T-cell (primary cell): ENCODE measurements around the gene CYSLTR2. TPM values are rescaled to one million over a fixed set of nuclear protein-coding genes. Genes with fewer than 3 reads are reported as not detected.
"Not testable (repeated sequence)": the region's sequence is repeated elsewhere in the genome, so short reads cannot be mapped to it uniquely, and the experiment has no call there.

Experiments
- ATAC-seq, 4 experiments: fragments of 200-7000 bp in 3 of 4; fragments of 150-1000 bp in 1 of 4; cut with Tn5 transposase; replicated peaks in 1 of 4; 1 replicate in 3 of 4; 2 replicates in 1 of 4; pipeline ENCODE4 v1.10.0; 2021; ENCODE audit warnings: moderate library complexity in 3 of 4, mild to moderate bottlenecking in 2 of 4, moderate number of reproducible peaks in 1 of 4
- CTCF ChIA-PET, 2 donors: fragments of 300-600 bp; sonication (Branson Sonifier 250); formaldehyde crosslinking; loops; one replicate each; lab custom pipeline; 2022; ENCODE audit warnings: antibody characterized with exemption in 2 of 2; lab: Charles Lee
- POLR2A ChIA-PET, 2 donors: fragments of 300-600 bp; sonication (Branson Sonifier 250); formaldehyde crosslinking; loops; one replicate each; lab custom pipeline; 2022; ENCODE audit warnings: antibody characterized with exemption in 2 of 2; lab: Charles Lee
- DNase-seq, 35 experiments: peaks; one replicate each; pipeline versions ENCODE4 v3.0.0 to v3.0.0-alpha.2; 2013 to 2023
- H3K27ac ChIP-seq: one replicate; pipeline ENCODE4 v1.5.1; 2013; ENCODE audit warnings: low read length
- H3K27me3 ChIP-seq, 2 experiments: replicated peaks in 1 of 2; 1 replicate in 1 of 2; 2 replicates in 1 of 2; pipeline versions ENCODE4 v1.6.1 to v1.7.0; 2013; ENCODE audit warnings: low read length in 1 of 2, mixed read lengths in 1 of 2; ENCODE audit not compliant: control insufficient read depth in 2 of 2, insufficient read depth in 2 of 2; ENCODE audit errors: extremely low read depth in 1 of 2
- H3K36me3 ChIP-seq, 2 donors: 1 replicate in 1 of 2; 2 replicates in 1 of 2; pipeline versions ENCODE4 v1.6.1 to v1.7.0; 2013; ENCODE audit warnings: low read length in 1 of 2; ENCODE audit not compliant: control insufficient read depth in 2 of 2, insufficient read depth in 1 of 2; ENCODE audit errors: extremely low read depth in 1 of 2
- H3K4me1 ChIP-seq, 2 experiments: 1 replicate in 1 of 2; 2 replicates in 1 of 2; pipeline versions ENCODE4 v1.6.1 to v1.7.0; 2013; ENCODE audit warnings: low read length in 2 of 2, mixed read lengths in 1 of 2; ENCODE audit not compliant: insufficient read depth in 2 of 2, control insufficient read depth in 1 of 2; ENCODE audit errors: extremely low read depth in 1 of 2
- H3K4me3 ChIP-seq, 2 donors: 1 replicate in 1 of 2; 2 replicates in 1 of 2; pipeline versions ENCODE4 v1.5.1 to v1.7.0; 2013; ENCODE audit warnings: mild to moderate bottlenecking in 2 of 2, low read length in 1 of 2, moderate library complexity in 1 of 2; ENCODE audit not compliant: control insufficient read depth in 1 of 2; ENCODE audit errors: extremely low read depth in 1 of 2
- H3K9me3 ChIP-seq: 2 replicates; pipeline ENCODE4 v1.7.0; 2013
- H3K27ac Mint-ChIP-seq, 2 donors: one replicate each; pipeline ENCODE4 v1.8.0; 2020 to 2021; ENCODE audit warnings: mild to moderate bottlenecking in 2 of 2, mixed read lengths in 2 of 2
- H3K27me3 Mint-ChIP-seq, 2 donors: one replicate each; pipeline ENCODE4 v1.8.0; 2021 to 2022; ENCODE audit warnings: mixed read lengths in 2 of 2
- H3K36me3 Mint-ChIP-seq: one replicate; pipeline ENCODE4 v1.8.0; 2021; ENCODE audit warnings: mixed read lengths
- H3K4me1 Mint-ChIP-seq, 3 donors: one replicate each; pipeline ENCODE4 v1.8.0; 2020 to 2022; ENCODE audit warnings: mixed read lengths in 3 of 3, mild to moderate bottlenecking in 1 of 3
- H3K4me3 Mint-ChIP-seq, 3 donors: one replicate each; pipeline ENCODE4 v1.8.0; 2020 to 2022; ENCODE audit warnings: mild to moderate bottlenecking in 3 of 3, mixed read lengths in 3 of 3, moderate library complexity in 3 of 3
- H3K9me3 Mint-ChIP-seq, 3 donors: one replicate each; pipeline ENCODE4 v1.8.0; 2020 to 2022; ENCODE audit warnings: mixed read lengths in 3 of 3
- WGBS: methylation state at CpG from one replicate; pipeline ENCODE4 v1.1.5; 2013; ENCODE audit warnings: missing lambda C conversion rate; ENCODE audit not compliant: insufficient coverage; 5-methylcytosine and 5-hydroxymethylcytosine counted together
- total RNA-seq, 35 experiments: library from RNA in 6 of 35; stranded (reverse) in 6 of 35; fragments of 120-200 nt in 1 of 35; gene quantifications; one replicate each; pipeline versions ENCODE4 v1.2.1 to v1.2.4 and lab custom pipeline; 2013 to 2026

CYSLTR2 gene
- total RNA-seq, 5 donors from 2014 or later (not counting 1 experiment from before 2014, with no cell fraction given) = 1.7 to 6.2 (median 2.9) TPM

DNA sequence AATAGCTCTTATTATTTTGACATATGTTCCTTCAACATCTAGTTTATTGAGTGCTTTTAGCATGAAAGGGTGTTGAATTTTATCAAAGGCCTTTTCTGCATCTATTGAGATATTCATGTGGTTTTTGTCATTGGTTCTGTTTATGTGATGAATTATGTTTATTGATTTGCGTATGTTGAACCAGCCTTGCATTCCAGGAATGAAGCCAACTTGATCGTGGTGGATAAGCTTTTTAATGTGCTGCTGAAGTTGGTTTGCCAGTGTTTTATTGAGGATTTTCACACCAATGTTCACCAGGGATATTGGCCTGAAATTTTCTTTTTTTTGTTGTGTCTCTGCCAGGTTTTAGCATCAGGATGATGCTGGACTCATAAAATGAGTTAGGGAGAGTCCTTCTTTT lies 17.7 kb downstream of the CYSLTR2 start:
- POLR2A ChIA-PET, H3K4me3 Mint-ChIP-seq, H3K27ac Mint-ChIP-seq, CTCF ChIA-PET, ATAC-seq, H3K9me3 ChIP-seq, H3K27ac ChIP-seq, H3K27me3 ChIP-seq, H3K4me1 ChIP-seq, H3K27me3 Mint-ChIP-seq, DNase-seq, H3K36me3 ChIP-seq, H3K4me3 ChIP-seq: not testable (repeated sequence)
- Mint-ChIP-seq H3K4me1 (peaks cover 13 to 26% (median 14%) of the 10 kb centered on the region in 3 donors), H3K9me3 (peaks cover 26 to 44% (median 28%) of the 10 kb centered on the region in 3 donors), H3K36me3 (peaks cover 55% of the 10 kb centered on the region)
- 100% methylated on average over 1 of the region's 2 CpGs for WGBS

DNA sequence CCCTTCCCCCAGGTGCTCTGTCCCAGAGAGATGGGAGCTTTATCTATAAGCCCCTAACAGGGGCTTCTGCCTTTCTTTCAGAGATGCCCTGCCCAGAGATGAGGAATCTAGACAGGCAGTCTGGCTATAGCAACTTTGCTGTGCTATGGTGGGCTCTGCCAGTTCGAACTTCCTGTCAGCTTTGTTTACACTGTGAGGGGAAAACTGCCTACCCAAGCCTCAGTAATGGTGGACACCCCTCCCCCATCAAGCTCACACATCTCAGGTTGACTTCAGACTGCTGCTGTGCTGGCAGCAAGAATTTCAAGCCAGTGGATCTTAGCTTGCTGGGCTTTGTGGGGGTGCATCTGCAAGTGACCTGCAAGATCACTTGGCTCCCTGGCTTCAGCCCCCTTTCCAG lies 21.5 kb downstream of the CYSLTR2 start:
- H3K27ac Mint-ChIP-seq = no peak overlapping the region
- Histone ChIP-seq H3K27me3 (peaks cover 0 to 5% of the 10 kb centered on the region in 2 experiments), H3K4me1 (no peaks in the 10 kb centered on the region), H3K4me3 (no peak overlapping the region), H3K27ac (no peak overlapping the region), H3K9me3 (peaks cover 4% of the 10 kb centered on the region), H3K36me3 (no peaks in the 10 kb centered on the region)
- no peaks in the 10 kb centered on the region for H3K27me3 Mint-ChIP-seq
- WGBS = 80% methylated on average over 1 of the region's 1 CpG
- ChIA-PET POLR2A (no interaction called here), CTCF (no interaction called here)
- DNase-seq (no peak), ATAC-seq (no peak)
- H3K9me3 Mint-ChIP-seq = peaks cover 11 to 15% (median 14%) of the 10 kb centered on the region in 3 donors
- H3K36me3 Mint-ChIP-seq = peaks cover 30% of the 10 kb centered on the region
- H3K4me3 Mint-ChIP-seq = no peak overlapping the region
- H3K4me1 Mint-ChIP-seq = peaks cover 24 to 45% (median 36%) of the 10 kb centered on the region in 3 donors

DNA sequence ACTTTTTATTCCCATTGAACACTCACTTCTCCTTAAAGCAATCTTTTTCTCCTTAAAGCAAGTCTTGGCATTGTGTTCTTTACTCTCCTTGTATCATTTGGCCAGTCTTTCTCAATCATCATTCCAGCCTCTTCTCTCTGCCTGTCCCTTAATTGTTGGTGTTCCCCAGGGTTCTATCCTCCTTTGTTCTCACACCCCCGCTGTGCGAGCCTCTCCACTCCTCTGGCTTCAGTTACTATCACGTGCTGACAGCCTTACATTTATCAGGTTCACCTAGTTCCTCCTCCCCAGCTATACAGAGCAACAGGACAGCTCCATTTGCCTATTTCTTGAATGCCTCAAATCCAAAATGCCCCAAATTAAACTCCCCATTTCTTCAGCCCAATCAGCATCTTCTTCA lies 24.6 kb downstream of the CYSLTR2 start:
- Mint-ChIP-seq H3K4me3 (no peak overlapping the region), H3K27me3 (no peaks in the 10 kb centered on the region), H3K4me1 (peaks cover 24 to 39% (median 38%) of the 10 kb centered on the region in 3 donors), H3K9me3 (peaks cover 0 to 6% (median 0%) of the 10 kb centered on the region in 3 donors), H3K36me3 (peaks cover 16% of the 10 kb centered on the region), H3K27ac (no peak overlapping the region)
- no peak overlapping the region for H3K4me3 ChIP-seq
- no peak for ATAC-seq
- ChIA-PET POLR2A (interaction anchor here in 1 of 2 donors (0.6 kb wide), 1 partner anchor 685 kb away, joined by 4 read pairs; no protein-coding TSS in a partner anchor), CTCF (interaction anchor here in 1 of 2 donors (0.6 kb wide), 1 partner anchor 351 kb away, joined by 4 read pairs; no protein-coding TSS in a partner anchor)
- no peaks in the 10 kb centered on the region for H3K4me1 ChIP-seq
- H3K27ac ChIP-seq = no peak overlapping the region
- H3K27me3 ChIP-seq = peaks cover 0 to 5% of the 10 kb centered on the region in 2 experiments
- no peak for DNase-seq
- H3K36me3 ChIP-seq = no peaks in the 10 kb centered on the region
- 100% methylated on average over 2 of the region's 3 CpGs for WGBS
- H3K9me3 ChIP-seq = no peaks in the 10 kb centered on the region

DNA sequence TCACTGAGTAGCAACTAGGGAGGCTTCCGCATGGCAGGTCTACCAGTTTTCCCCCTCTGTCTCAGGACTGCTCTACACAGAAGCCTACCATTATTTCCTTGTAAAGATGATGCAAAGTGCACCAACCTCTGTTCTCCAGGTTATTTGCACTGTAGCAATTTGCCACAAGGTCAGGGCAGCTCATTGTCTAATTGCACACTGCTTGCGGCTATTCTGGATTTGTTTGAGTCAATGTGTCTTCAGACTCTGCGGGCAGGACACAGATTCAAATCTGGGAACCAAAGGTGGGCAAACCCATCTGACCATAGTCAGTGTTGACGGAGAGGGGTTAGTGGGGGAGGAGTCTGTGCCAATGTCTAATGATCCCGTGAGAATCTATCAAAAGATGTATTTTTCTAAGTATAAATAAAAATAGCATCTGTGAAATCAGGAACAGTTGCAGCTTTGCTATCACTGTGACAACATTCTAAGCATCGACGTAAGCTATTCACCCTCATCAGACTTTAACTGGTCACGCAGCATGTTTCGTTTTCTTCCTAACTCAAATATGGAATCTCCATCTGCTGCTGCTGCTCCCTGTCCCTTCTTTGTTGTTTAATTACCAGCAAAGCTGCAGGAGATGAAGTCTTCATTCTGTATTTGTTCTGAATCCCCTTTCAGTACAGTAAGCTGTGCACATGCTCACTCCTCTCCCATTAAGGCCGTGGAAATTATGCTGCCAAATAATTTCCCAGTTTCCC lies 26.4 kb downstream of the CYSLTR2 start:
- Mint-ChIP-seq H3K4me3 (no peak overlapping the region), H3K36me3 (peaks cover 11% of the 10 kb centered on the region), H3K27ac (no peak overlapping the region), H3K9me3 (peaks cover 0 to 4% (median 0%) of the 10 kb centered on the region in 3 donors), H3K4me1 (peaks cover 22 to 33% (median 31%) of the 10 kb centered on the region in 3 donors), H3K27me3 (no peaks in the 10 kb centered on the region)
- H3K36me3 ChIP-seq = no peaks in the 10 kb centered on the region
- no peak overlapping the region for H3K27ac ChIP-seq
- ChIA-PET CTCF (interaction anchor here (0.7 kb wide), 2 partner anchors 55 to 95 kb away, joined by 3 read pairs; no protein-coding TSS in a partner anchor), POLR2A (no interaction called here)
- no peak overlapping the region for H3K4me3 ChIP-seq
- 99% methylated on average over 7 of the region's 10 CpGs for WGBS
- H3K27me3 ChIP-seq = peaks cover 0 to 1% of the 10 kb centered on the region in 2 experiments
- no peaks in the 10 kb centered on the region for H3K9me3 ChIP-seq
- H3K4me1 ChIP-seq = no peaks in the 10 kb centered on the region
- ATAC-seq (no peak), DNase-seq (no peak)

DNA sequence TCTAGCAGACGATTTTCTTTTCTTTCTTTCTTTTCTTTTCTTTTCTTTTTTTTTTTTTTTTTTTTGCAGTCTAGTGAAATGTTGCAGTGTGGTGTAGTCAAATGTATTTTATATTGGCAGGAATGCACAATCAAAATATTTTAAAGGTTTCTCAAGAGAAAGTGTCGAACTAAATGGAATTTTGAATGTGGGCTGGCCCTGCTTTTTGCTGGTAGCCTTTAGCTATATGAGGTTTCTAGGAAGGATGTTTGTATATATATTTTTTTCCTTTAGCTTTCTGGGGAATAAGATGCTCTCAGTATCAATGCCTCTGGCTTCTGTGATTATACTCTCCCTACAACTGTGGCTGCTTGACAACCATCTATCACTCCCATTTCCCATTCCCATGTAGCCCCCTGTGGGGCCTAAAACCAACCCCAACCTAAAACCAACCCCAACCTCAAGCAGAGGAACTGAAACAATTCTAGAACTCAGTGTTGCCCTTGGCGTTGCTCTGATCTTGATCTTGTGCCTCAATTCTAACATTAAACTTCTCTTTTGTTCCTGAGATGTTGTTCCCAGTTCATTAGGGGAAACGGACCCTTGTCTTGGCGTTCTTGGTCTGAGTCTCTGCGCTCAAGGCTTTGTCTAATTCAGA lies 27.1 kb downstream of the CYSLTR2 start:
- ATAC-seq = no peak
- Mint-ChIP-seq H3K36me3 (peaks cover 18% of the 10 kb centered on the region), H3K9me3 (peaks cover 0 to 4% (median 0%) of the 10 kb centered on the region in 3 donors), H3K27me3 (no peaks in the 10 kb centered on the region), H3K4me3 (no peak overlapping the region), H3K27ac (no peak overlapping the region), H3K4me1 (peaks cover 22 to 33% (median 31%) of the 10 kb centered on the region in 3 donors)
- POLR2A ChIA-PET = interaction anchor here in 1 of 2 donors (0.7 kb wide), 1 partner anchor 1640 kb away, joined by 4 read pairs; no protein-coding TSS in a partner anchor
- no peaks in the 10 kb centered on the region for H3K9me3 ChIP-seq
- no peak for DNase-seq
- CTCF ChIA-PET = interaction anchor here (0.7 kb wide), 3 partner anchors 55 to 354 kb away, joined by 3 to 4 read pairs (median 3); no protein-coding TSS in a partner anchor
- 93% methylated on average over 5 of the region's 6 CpGs for WGBS
- no peak overlapping the region for H3K4me3 ChIP-seq
- no peaks in the 10 kb centered on the region for H3K4me1 ChIP-seq
- H3K36me3 ChIP-seq = no peaks in the 10 kb centered on the region
- no peaks in the 10 kb centered on the region for H3K27me3 ChIP-seq
- H3K27ac ChIP-seq = no peak overlapping the region

DNA sequence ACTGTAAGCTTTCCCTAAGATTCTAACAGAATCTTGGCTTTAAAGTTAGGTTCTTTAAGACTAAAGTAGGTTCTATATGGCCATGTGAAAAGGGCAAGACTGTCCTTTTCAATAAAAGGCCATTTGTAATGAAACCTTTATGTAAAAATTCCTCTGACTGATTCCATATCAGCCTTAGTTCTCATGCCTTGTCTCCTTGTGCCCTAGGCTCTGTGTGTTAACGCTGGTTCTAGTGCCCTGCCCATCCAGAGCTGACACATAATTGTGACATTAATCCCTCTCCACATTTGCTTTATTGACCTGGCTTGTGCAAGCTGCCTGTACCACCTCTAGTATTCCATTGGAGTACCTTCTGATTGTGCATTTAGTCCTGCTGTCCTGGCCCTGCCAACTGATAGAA lies 28.2 kb downstream of the CYSLTR2 start:
- POLR2A ChIA-PET = interaction anchor here in 1 of 2 donors (0.5 kb wide), 1 partner anchor 1176 kb away, joined by 7 read pairs; no protein-coding TSS in a partner anchor

More for the DNA sequence above, 28.2 kb downstream of the CYSLTR2 start:
- no peak for ATAC-seq
- Mint-ChIP-seq H3K4me1 (peaks cover 17 to 26% (median 26%) of the 10 kb centered on the region in 3 donors), H3K27me3 (no peaks in the 10 kb centered on the region), H3K4me3 (no peak overlapping the region), H3K36me3 (peaks cover 28% of the 10 kb centered on the region), H3K9me3 (peaks cover 0 to 4% (median 0%) of the 10 kb centered on the region in 3 donors), H3K27ac (no peak overlapping the region)
- Histone ChIP-seq H3K9me3 (no peaks in the 10 kb centered on the region), H3K27me3 (no peaks in the 10 kb centered on the region), H3K4me3 (no peak overlapping the region), H3K36me3 (no peaks in the 10 kb centered on the region), H3K4me1 (no peaks in the 10 kb centered on the region), H3K27ac (no peak overlapping the region)
- no peak for DNase-seq
- CTCF ChIA-PET = no interaction called here
- 91% methylated on average over 1 of the region's 1 CpG for WGBS
